SK-N-SH treated with all-trans-retinoic acid at 6 μM for 48 hours (cell line): Measurements from ENCODE around the gene TOPBP1.

ENCODE experiments used
- ATAC-seq: fragments of 200-7000 bp; cut with Tn5 transposase; 3 replicates; pipeline ENCODE4 v1.9.1; 2020; ENCODE audit warnings: mild to moderate bottlenecking, moderate library complexity
- ARNTL ChIP-seq: fragments of 450-650 bp; formaldehyde crosslinking; IDR thresholded peaks from 2 replicates; pipeline ENCODE4 v1.5.0; 2020; ENCODE audit warnings: low read depth, mild to moderate bottlenecking, moderate library complexity, borderline replicate concordance
- BACH2 ChIP-seq: fragments of 250-450 bp; sonication (Bioruptor Pico); IDR thresholded peaks from 2 replicates; pipeline ENCODE4 v1.9.0; 2021; ENCODE audit warnings: mild to moderate bottlenecking, borderline replicate concordance
- CREB5 ChIP-seq: fragments of 250-450 bp; sonication (Bioruptor Pico); IDR thresholded peaks from 2 replicates; pipeline ENCODE4 v1.5.1; 2020; ENCODE audit warnings: low read depth, mild to moderate bottlenecking, moderate library complexity
- CSDC2 ChIP-seq: fragments of 250-450 bp; sonication (Bioruptor Pico); IDR thresholded peaks from 2 replicates; pipeline ENCODE4 v1.5.0; 2020; ENCODE audit warnings: mild to moderate bottlenecking, moderate library complexity
- CSRNP3 ChIP-seq: fragments of 250-450 bp; sonication (Bioruptor Pico); IDR thresholded peaks from 2 replicates; pipeline ENCODE4 v1.5.1; 2021; ENCODE audit warnings: mild to moderate bottlenecking, moderate library complexity
- ESRRG ChIP-seq: fragments of 250-450 bp; sonication (Bioruptor Pico); IDR thresholded peaks from 2 replicates; pipeline ENCODE4 v1.6.1; 2021; ENCODE audit warnings: mild to moderate bottlenecking
- ISL1 ChIP-seq: fragments of 250-450 bp; sonication (Bioruptor Pico); IDR thresholded peaks from 2 replicates; pipeline ENCODE4 v2.1.2; 2022; ENCODE audit warnings: mild to moderate bottlenecking, moderate library complexity
- OSR1 ChIP-seq: fragments of 250-450 bp; sonication (Bioruptor Pico); IDR thresholded peaks from 2 replicates; pipeline ENCODE4 v1.8.0; 2022; ENCODE audit warnings: moderate library complexity, mild to moderate bottlenecking, inconsistent platforms
- PATZ1 ChIP-seq: fragments of 250-450 bp; sonication (Bioruptor Pico); IDR thresholded peaks from 2 replicates; pipeline ENCODE4 v1.8.0; 2020; ENCODE audit warnings: mild to moderate bottlenecking, moderate library complexity, borderline replicate concordance
- POU6F1 ChIP-seq: fragments of 250-450 bp; sonication (Bioruptor Pico); IDR thresholded peaks from 2 replicates; pipeline ENCODE4 v1.8.0; 2021; ENCODE audit warnings: low read depth, mild to moderate bottlenecking, moderate library complexity, borderline replicate concordance
- PPARA ChIP-seq: fragments of 250-450 bp; sonication (Bioruptor Pico); IDR thresholded peaks from 2 replicates; pipeline ENCODE4 v1.5.0; 2020; ENCODE audit warnings: mild to moderate bottlenecking, borderline replicate concordance
- RARB ChIP-seq: fragments of 250-450 bp; sonication (Bioruptor Pico); IDR thresholded peaks from 2 replicates; pipeline ENCODE4 v1.8.0; 2021; ENCODE audit warnings: mild to moderate bottlenecking, moderate library complexity
- SNAI2 ChIP-seq: fragments of 250-450 bp; sonication (Bioruptor Pico); IDR thresholded peaks from 2 replicates; pipeline ENCODE4 v1.5.0; 2020; ENCODE audit warnings: mild to moderate bottlenecking, moderate library complexity
- TOX ChIP-seq: fragments of 250-450 bp; sonication (Bioruptor Pico); IDR thresholded peaks from 2 replicates; pipeline ENCODE4 v1.8.0; 2021; ENCODE audit warnings: mild to moderate bottlenecking, moderate library complexity, borderline replicate concordance
- TSHZ2 ChIP-seq: fragments of 250-450 bp; sonication (Bioruptor Pico); IDR thresholded peaks from 2 replicates; pipeline ENCODE4 v1.5.0; 2020; ENCODE audit warnings: mild to moderate bottlenecking, moderate library complexity
- ZC3H10 ChIP-seq: fragments of 250-450 bp; sonication (Bioruptor Pico); IDR thresholded peaks from 2 replicates; pipeline ENCODE4 v1.5.1; 2021; ENCODE audit warnings: mild to moderate bottlenecking, moderate library complexity
- ZFP3 ChIP-seq: fragments of 250-450 bp; sonication (Bioruptor Pico); IDR thresholded peaks from 2 replicates; pipeline ENCODE4 v1.5.0; 2020; ENCODE audit warnings: mild to moderate bottlenecking, moderate library complexity
- ZFP30 ChIP-seq: fragments of 450-650 bp; formaldehyde crosslinking; IDR thresholded peaks from 2 replicates; pipeline ENCODE4 v1.5.0; 2022; ENCODE audit warnings: mild to moderate bottlenecking, moderate library complexity
- ZNF70 ChIP-seq: fragments of 450-650 bp; formaldehyde crosslinking; IDR thresholded peaks from 2 replicates; pipeline ENCODE4 v1.5.0; 2020; ENCODE audit warnings: mild to moderate bottlenecking, moderate library complexity
- ZNF8 ChIP-seq: fragments of 450-650 bp; formaldehyde crosslinking; IDR thresholded peaks from 2 replicates; pipeline ENCODE4 v1.5.0; 2020; ENCODE audit warnings: mild to moderate bottlenecking, moderate library complexity

TOPBP1 gene

GRCh38 chr3:133591271-133591742, 70.4 kb downstream of the TOPBP1 start:
- TF ChIP-seq PPARA (no peak), CSRNP3 (CRISPR knock-in tag) (no peak), ARNTL (CRISPR knock-in tag) (no peak), ESRRG (no peak), ISL1 (CRISPR knock-in tag) (peak; percentile 45; the same call in 1 of the 2 replicates), POU6F1 (CRISPR knock-in tag) (no peak), SNAI2 (CRISPR knock-in tag) (no peak), BACH2 (CRISPR knock-in tag) (no peak), RARB (CRISPR knock-in tag) (no peak), CSDC2 (CRISPR knock-in tag) (no peak), ZNF70 (no peak), PATZ1 (CRISPR knock-in tag) (no peak), OSR1 (CRISPR knock-in tag) (no peak), ZNF8 (CRISPR knock-in tag) (no peak), CREB5 (CRISPR knock-in tag) (peak; percentile 47; the same call in 1 of the 2 replicates), ZC3H10 (no peak)
- peak; percentile 67 for ATAC-seq

- TF ChIP-seq ZFP30 = no peak
- TF ChIP-seq ZFP3 (CRISPR knock-in tag) = no peak
- no peak for ATAC-seq
Measured at GRCh38 chr3:133589503-133589902, 72.2 kb downstream of the TOPBP1 start.

GRCh38 chr3:133588784-133589465, 72.8 kb downstream of the TOPBP1 start:
- no peak for ATAC-seq
- TF ChIP-seq ZFP3 (CRISPR knock-in tag) (no peak), TSHZ2 (CRISPR knock-in tag) (no peak), CSDC2 (CRISPR knock-in tag) (no peak), ZFP30 (no peak), PATZ1 (CRISPR knock-in tag) (no peak), SNAI2 (CRISPR knock-in tag) (no peak), PPARA (no peak), ESRRG (no peak), CSRNP3 (CRISPR knock-in tag) (no peak), OSR1 (CRISPR knock-in tag) (no peak), ZNF70 (no peak), RARB (CRISPR knock-in tag) (no peak), TOX (CRISPR knock-in tag) (no peak)
